Stimulated activated naive CD4-positive, alpha-beta T cell treated with Interleukin-2 at 50 U/mL for 16 hours (primary cell): ENCODE measurements around the gene ITPRIP.

Experiments used
- DNase-seq: peaks from one replicate; lab custom pipeline; 2025; lab: John Stamatoyannopoulos, UW

ITPRIP gene

DNA sequence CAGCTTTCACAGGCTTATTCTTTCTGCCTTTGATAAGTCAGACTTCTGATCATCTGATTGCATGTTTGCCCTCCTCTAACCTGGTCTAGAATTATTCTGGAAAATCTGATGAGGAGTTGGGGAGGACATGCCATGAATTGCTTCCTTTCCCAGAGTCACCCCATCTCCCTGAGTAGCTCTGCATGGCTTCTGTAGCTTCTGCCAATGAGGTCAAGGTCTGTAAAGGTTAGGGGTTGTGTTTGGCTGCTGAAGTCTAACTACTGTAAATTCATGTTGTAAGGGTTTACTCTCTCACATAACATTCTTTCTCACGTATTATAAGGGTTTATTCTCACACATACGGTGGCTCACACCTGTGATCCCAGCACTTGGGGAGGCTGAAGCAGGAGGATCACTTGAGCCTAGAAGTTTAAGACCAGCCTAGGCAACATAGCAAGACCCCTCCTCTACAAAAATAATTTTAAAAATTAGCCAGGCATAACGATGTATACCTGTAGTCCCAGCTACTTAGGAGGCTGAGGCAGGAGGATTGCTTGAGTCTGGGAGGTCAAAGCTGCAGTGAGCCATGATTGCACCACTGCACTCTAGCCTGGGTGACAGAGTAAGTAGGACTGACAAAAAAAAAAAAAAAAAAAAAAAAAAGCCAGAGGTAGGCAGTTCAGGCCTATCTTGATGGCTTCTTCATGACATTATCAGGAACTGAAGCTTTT lies 58.6 kb downstream of the ITPRIP start:
- no peak for DNase-seq

- no peak for DNase-seq
Observed at GRCh38 chr10:104277785-104278184, 60.5 kb downstream of the ITPRIP start.

DNA sequence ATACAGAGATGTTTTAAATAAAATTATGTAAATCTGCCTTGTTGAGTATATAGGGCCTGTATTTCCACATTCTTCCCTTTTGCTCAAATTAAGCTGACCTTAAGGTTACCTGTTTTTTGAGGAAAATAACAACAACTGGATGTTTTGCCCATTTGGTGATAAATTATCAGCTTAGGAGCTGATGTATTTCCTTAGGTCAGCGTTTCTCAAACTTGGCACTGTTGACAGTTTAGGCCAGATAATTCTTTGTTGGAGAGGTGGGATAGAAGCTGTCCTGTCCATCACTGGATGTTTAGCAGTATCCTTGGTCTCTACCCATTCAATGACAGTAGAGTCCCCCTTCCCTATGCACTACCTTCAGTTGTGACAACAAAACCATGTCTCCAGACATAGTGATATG lies 62.1 kb downstream of the ITPRIP start:
- no peak for DNase-seq

DNA sequence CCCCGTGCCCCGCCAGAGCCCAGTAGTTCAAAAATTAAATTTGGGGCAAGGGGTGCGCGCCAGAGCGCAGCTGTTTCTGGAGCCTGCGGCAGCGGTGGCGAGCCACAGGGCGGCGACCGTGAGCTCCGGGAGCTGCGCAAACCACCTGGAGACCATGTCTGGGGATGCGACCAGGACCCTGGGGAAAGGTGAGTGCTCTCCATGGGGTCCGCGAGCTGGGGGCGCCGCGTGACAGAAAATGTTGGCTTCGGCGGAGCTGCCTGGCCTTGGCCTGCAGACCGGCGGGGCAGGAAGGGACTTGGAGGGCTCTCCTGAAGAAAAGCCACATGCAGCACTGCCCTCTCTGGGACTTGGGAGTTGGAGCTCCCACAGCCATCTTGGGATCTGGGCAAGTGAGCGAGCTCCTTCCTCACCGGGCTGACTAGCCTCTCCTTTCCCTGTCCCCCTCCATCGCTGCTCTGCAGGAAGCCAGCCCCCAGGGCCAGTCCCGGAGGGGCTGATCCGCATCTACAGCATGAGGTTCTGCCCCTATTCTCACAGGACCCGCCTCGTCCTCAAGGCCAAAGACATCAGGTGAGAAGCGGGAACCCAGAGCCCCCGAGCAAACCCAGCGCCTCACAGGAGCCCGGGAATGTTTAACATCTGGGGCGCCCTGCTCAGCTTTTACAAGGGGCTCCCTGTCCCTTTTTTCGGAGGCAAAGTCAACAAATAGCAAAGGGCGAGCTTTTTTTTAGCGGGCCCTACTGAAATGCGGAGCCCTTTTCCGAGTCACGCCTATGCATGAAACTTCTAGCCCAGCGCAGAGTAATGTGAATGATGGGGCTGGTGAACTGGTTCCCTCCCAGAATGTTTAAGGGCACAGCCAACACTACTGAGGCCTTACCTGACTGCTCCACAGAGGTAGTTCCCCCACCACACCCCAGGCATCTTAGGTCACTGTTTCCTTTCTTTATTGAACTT lies 63.2 kb downstream of the ITPRIP start:
- DNase-seq: peak; percentile 15

- no peak for DNase-seq
Observed at GRCh38 chr10:104273899-104274575, 64.2 kb downstream of the ITPRIP start.

GRCh38 chr10:104273286-104273685 lies 65.0 kb downstream of the ITPRIP start:
- no peak for DNase-seq

DNA sequence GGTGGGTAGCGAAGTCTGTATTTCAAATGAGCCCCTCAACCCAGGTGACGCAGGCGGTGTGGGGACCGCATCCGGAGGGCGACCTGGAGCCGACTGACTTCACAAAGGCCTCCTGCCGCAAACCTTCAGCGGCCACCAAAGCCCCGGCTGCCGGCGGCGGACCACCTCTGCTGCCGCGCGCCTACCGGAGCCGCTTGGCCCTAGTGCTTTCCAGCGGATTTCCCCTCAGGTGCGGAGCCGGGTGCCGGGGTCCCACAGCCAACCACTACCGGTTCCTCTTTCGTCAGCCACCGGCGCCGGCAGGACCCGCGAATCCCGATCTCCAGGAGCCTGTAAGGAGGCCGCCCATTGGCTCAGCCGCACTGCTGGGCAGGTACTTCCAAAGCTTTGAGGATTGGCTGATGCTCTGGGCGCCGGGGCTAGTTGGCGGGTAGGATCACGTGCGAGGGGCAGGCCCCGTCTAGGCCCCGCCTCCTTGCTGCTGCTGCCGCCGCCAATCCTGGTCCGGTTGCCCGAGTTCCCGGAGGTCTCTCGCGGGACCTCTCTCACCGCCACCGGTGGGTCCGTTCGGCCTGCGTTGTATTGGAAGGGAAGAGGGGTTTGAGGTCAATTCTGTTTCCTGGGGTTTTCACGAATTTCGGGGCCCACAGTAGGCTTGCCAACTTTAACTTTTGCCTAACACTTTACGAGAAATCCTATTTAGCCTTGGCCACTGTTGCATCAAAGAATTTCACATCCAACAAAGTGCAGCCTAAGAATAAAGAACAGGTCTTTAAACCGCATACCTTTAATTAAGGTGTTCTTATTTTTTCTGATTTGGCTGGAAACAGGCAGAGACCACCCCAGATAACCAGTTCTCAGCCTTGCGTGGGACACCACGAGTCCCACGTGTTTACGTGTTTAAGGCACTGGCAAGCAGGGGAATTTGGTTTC lies 69.3 kb downstream of the ITPRIP start, which contains the start of gene GSTO2:
GSTO2 (plus strand) TSS at position 472 of the 933 bp plus-strand sequence. CDS start 5,732 bp downstream, outside the sequence.
- peak; percentile 99 for DNase-seq

- no peak for DNase-seq
Observed at GRCh38 chr10:104268405-104268712, 69.9 kb downstream of the ITPRIP start.

DNA sequence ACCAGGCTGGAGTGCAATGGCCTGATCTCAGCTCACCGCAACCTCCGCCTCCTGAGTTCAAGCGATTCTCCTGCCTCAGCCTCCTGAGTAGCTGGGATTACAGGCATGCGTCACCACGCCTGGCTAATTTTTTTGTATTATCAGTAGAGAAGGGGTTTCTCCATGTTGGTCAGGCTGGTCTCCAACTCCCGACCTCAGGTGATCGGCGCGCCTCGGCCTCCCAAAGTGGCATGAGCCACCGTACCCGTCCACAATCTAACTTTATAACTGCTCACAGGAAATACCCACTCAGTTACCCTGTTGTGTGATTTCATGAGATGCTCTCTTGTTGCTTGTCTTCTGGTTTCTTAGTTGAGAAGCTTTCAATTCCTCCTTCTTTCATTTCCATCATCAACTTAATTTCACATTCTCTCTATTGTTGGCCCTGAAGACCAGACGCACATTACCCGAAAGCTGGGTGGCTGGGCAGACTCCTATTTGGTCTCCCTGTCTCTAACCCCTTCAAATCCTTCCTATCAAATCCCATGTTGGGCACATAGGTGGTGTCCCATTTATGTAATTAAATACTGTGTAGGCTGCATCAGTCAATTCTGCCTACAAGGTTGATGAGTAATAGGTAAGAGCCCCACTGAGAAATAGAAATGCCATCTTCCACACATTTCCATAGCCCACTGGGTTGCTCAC lies 70.4 kb downstream of the ITPRIP start:
- peak; percentile 57 for DNase-seq

GRCh38 chr10:104264783-104265182 lies 73.5 kb downstream of the ITPRIP start:
- no peak for DNase-seq

DNA sequence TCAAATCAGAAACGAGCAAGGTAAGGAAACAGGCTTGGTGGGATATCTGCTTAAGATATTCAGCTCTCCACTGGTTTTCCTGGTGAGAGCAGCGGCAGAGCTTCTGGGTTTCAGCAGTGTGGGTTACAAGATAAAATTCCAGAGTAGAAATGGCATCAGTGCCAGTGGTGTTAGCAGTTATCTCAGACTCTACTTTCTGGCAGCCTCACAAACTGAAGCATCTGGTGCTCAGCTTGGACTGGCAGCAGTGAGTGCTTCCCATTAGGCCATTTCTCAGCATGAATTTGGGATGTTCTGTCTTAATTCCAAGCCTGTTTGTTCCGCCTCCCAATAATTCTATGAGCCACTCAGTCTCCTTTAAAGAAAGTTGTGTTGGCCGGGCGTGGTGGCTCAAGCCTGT lies 76.2 kb downstream of the ITPRIP start:
- no peak for DNase-seq

GRCh38 chr10:104260775-104261115 lies 77.5 kb downstream of the ITPRIP start:
- DNase-seq: no peak

DNA sequence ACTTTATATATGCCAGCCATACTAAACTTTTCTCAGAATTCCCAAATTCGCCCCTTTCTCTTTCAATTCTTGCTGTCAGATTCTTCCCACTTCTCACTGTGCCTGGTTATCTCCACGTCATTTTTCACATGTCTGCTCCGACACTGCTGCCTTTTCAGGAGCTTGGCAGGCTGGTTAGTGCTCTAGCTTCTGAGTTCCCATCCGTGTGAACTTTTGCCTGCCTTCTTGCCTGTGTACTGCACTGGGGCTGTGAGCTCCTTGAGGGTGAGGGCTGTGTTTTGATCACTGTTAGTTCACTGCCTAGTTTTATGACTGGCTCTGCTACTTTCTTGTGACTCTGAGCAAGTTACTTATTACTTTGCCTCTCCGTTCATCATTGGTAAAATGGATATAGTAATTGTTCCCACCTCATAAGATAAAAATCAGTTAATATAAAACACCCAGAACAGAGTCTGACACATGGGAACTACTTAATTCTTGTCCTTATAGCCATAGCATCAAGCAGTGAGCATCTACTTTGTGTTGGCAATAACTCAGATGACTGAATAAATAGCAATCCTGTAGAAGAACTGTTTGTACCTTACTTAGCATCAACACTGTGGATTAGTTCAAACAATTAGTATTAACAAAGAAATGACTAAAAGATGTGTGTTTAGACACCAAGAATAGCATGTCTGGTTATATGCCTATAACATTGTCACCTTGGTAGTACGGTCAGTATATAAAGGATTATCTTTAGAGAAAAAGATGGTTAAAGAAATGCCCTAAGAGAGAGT lies 78.1 kb downstream of the ITPRIP start:
- DNase-seq: no peak
